Measurements from ENCODE around the gene BRD4.

BRD4 gene

DNA sequence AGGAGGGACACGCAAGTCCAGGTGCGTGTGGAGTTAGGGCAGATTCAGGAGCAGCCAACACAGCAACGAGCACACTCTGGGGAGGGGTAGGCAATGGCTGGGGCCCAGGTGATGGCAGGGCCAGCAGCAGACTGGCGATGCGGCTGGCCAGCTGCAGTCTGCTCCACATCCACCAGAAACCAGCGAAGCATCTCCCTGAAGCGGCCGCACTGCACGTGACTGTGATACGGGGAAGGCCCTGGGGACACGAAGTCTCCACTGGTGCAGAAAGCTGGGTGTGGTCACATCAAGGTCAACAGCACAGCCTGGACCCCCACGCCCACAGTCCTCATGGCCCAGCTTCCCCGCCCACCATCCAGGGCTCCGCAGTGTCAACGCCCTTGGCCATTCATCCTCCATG, 78.8 kb downstream of the BRD4 start:
- Histone ChIP-seq H3K9me3 (ENCODE audit: control insufficient read depth, low read length) (no peaks in the 10 kb centered on the region), H3K36me3 (ENCODE audit: control insufficient read depth, insufficient read depth, low read length) (peaks cover 83% of the 10 kb centered on the region), H3K27ac (ENCODE audit: low read depth, low read length, severe bottlenecking) (no peak overlapping the region), H3K4me1 (ENCODE audit: control insufficient read depth, insufficient read depth, low read length, poor library complexity, severe bottlenecking) (peaks cover 33% of the 10 kb centered on the region), H3K4me3 (ENCODE audit: extremely low read depth, insufficient read depth, low read length, poor library complexity, severe bottlenecking) (no peak overlapping the region)
- WGBS, 2 experiments (ENCODE audit: insufficient coverage in 2 of 2) = 96 to 97% methylated on average over 10 to 14 of the region's 15 CpGs

GRCh38 chr19:15253061-15253460, 79.3 kb downstream of the BRD4 start:
- H3K9me3 ChIP-seq (ENCODE audit: control insufficient read depth, low read length) = no peaks in the 10 kb centered on the region
- H3K36me3 ChIP-seq (ENCODE audit: control insufficient read depth, insufficient read depth, low read length) = peaks cover 83% of the 10 kb centered on the region
- WGBS, 2 experiments (ENCODE audit: insufficient coverage in 2 of 2) = 93 to 100% methylated on average over 3 of the region's 7 CpGs
- H3K4me3 ChIP-seq (ENCODE audit: extremely low read depth, insufficient read depth, low read length, poor library complexity, severe bottlenecking) = no peak overlapping the region
- peak overlapping the region; percentile 23 for H3K27ac ChIP-seq (ENCODE audit: low read depth, low read length, severe bottlenecking)
- H3K4me1 ChIP-seq (ENCODE audit: control insufficient read depth, insufficient read depth, low read length, poor library complexity, severe bottlenecking) = peaks cover 36% of the 10 kb centered on the region

GRCh38 chr19:15252398-15253018, 79.8 kb downstream of the BRD4 start:
- Histone ChIP-seq H3K4me1 (ENCODE audit: control insufficient read depth, insufficient read depth, low read length, poor library complexity, severe bottlenecking) (peaks cover 36% of the 10 kb centered on the region), H3K27ac (ENCODE audit: low read depth, low read length, severe bottlenecking) (peak overlapping the region; percentile 86), H3K9me3 (ENCODE audit: control insufficient read depth, low read length) (no peaks in the 10 kb centered on the region), H3K36me3 (ENCODE audit: control insufficient read depth, insufficient read depth, low read length) (peaks cover 83% of the 10 kb centered on the region), H3K4me3 (ENCODE audit: extremely low read depth, insufficient read depth, low read length, poor library complexity, severe bottlenecking) (no peak overlapping the region)
- 87 to 89% methylated on average over 5 to 7 of the region's 9 CpGs for WGBS, 2 experiments (ENCODE audit: insufficient coverage in 2 of 2)

GRCh38 chr19:15251749-15252397, 80.5 kb downstream of the BRD4 start:
- Histone ChIP-seq H3K36me3 (ENCODE audit: control insufficient read depth, insufficient read depth, low read length) (peaks cover 83% of the 10 kb centered on the region), H3K27ac (ENCODE audit: low read depth, low read length, severe bottlenecking) (peak overlapping the region; percentile 86), H3K4me1 (ENCODE audit: control insufficient read depth, insufficient read depth, low read length, poor library complexity, severe bottlenecking) (peaks cover 36% of the 10 kb centered on the region), H3K9me3 (ENCODE audit: control insufficient read depth, low read length) (no peaks in the 10 kb centered on the region), H3K4me3 (ENCODE audit: extremely low read depth, insufficient read depth, low read length, poor library complexity, severe bottlenecking) (no peak overlapping the region)
- WGBS, 2 experiments (ENCODE audit: insufficient coverage in 2 of 2) = 62 to 68% methylated on average over 5 to 11 of the region's 14 CpGs

DNA sequence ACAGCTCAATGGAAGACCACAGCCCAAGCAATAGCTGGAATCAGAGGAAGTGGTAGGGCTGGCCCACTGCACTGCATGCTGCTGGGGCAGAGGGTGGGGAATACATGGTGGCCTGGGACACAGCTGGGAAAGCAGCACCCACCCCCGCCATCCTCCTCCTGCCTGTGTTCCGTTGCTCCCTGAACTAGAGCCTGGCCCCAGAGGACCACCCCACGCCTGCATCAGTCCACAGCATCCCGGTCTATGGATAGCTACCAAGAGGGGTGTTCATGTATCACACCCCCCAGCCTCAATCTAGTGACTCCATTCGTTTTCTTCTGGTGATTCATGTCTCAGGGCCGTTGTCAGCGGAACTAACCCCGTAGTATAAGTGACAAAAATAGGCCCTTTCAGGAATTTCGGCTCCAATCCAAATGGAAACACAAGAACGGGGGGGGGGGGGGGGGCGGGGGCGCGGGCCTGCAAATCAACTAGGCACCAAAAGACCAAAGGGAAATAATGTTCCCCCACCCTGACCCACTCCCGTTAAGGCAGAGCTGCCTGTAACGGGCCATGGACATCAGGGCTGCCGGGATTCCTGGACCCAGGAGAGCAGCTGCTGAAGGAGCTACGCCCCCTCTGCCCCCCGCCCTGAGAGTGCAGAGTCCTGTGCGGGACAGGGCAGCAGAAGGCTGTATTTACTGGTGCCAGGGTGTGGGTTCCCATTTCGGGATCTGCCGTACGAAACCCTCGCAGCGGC, 81.2 kb downstream of the BRD4 start:
- H3K9me3 ChIP-seq (ENCODE audit: control insufficient read depth, low read length) = no peaks in the 10 kb centered on the region

DNA sequence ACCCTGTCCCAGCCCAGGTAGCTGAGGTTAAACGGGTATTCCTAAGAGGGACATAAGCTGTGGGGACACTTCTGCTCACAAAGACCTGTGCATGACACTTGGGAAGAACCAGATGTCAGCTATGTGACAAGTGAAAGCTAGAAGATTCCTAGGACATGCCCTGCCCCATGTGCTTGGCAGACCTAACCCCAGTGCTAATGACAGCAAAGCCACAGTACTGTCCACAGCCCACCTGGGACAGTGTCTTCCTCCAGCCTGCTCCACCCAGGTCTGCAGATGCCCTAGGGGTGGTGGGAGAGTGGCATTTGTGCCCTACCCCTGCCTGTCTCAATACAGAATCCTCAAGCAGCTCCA, 81.7 kb downstream of the BRD4 start:
- H3K36me3 ChIP-seq (ENCODE audit: control insufficient read depth, insufficient read depth, low read length) = peaks cover 83% of the 10 kb centered on the region
- peak overlapping the region; percentile 51 for H3K27ac ChIP-seq (ENCODE audit: low read depth, low read length, severe bottlenecking)
- WGBS, 2 experiments (ENCODE audit: insufficient coverage in 2 of 2) = 88% methylated on average over 1 of the region's 1 CpG; no CpG with 5 or more reads in 1 of the 2 experiments
- no peaks in the 10 kb centered on the region for H3K9me3 ChIP-seq (ENCODE audit: control insufficient read depth, low read length)
- peaks cover 36% of the 10 kb centered on the region for H3K4me1 ChIP-seq (ENCODE audit: control insufficient read depth, insufficient read depth, low read length, poor library complexity, severe bottlenecking)
- no peak overlapping the region for H3K4me3 ChIP-seq (ENCODE audit: extremely low read depth, insufficient read depth, low read length, poor library complexity, severe bottlenecking)

More for the DNA sequence above, 81.2 kb downstream of the BRD4 start:
- peaks cover 83% of the 10 kb centered on the region for H3K36me3 ChIP-seq (ENCODE audit: control insufficient read depth, insufficient read depth, low read length)
- H3K4me1 ChIP-seq (ENCODE audit: control insufficient read depth, insufficient read depth, low read length, poor library complexity, severe bottlenecking) = peaks cover 36% of the 10 kb centered on the region
- no peak overlapping the region for H3K4me3 ChIP-seq (ENCODE audit: extremely low read depth, insufficient read depth, low read length, poor library complexity, severe bottlenecking)
- H3K27ac ChIP-seq (ENCODE audit: low read depth, low read length, severe bottlenecking) = peak overlapping the region; percentile 86
- 81 to 86% methylated on average over 11 to 16 of the region's 24 CpGs for WGBS, 2 experiments (ENCODE audit: insufficient coverage in 2 of 2)

- H3K36me3 ChIP-seq (ENCODE audit: control insufficient read depth, insufficient read depth, low read length) = peaks cover 83% of the 10 kb centered on the region
- peaks cover 36% of the 10 kb centered on the region for H3K4me1 ChIP-seq (ENCODE audit: control insufficient read depth, insufficient read depth, low read length, poor library complexity, severe bottlenecking)
- 92 to 96% methylated on average over 10 to 13 of the region's 15 CpGs for WGBS, 2 experiments (ENCODE audit: insufficient coverage in 2 of 2)
- peak overlapping the region; percentile 51 for H3K27ac ChIP-seq (ENCODE audit: low read depth, low read length, severe bottlenecking)
- H3K9me3 ChIP-seq (ENCODE audit: control insufficient read depth, low read length) = no peaks in the 10 kb centered on the region
- no peak overlapping the region for H3K4me3 ChIP-seq (ENCODE audit: extremely low read depth, insufficient read depth, low read length, poor library complexity, severe bottlenecking)
Measured at GRCh38 chr19:15249972-15250639, 82.2 kb downstream of the BRD4 start.

DNA sequence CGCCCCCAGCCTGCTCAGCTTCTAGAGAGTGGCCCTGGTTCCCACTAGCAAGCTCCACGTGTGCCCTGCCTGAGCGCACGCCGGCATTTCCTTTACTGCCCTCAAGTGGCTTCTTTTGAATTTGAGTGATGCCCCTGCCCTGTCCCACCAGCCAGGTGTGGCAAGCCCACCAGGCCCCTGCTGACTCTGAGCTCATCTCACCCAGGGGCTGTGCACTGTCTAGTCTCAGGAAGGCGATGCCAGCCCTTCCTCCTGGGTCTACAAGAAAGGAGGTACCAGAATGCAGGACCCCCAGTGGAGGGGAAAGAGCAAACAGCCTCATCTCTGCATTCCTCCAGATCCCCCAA, 82.8 kb downstream of the BRD4 start:
- H3K27ac ChIP-seq (ENCODE audit: low read depth, low read length, severe bottlenecking) = peak overlapping the region; percentile 51
- no peak overlapping the region for H3K4me3 ChIP-seq (ENCODE audit: extremely low read depth, insufficient read depth, low read length, poor library complexity, severe bottlenecking)
- H3K9me3 ChIP-seq (ENCODE audit: control insufficient read depth, low read length) = no peaks in the 10 kb centered on the region
- H3K36me3 ChIP-seq (ENCODE audit: control insufficient read depth, insufficient read depth, low read length) = peaks cover 83% of the 10 kb centered on the region
- WGBS, 2 experiments (ENCODE audit: insufficient coverage in 2 of 2) = 95 to 96% methylated on average over 5 to 6 of the region's 6 CpGs
- H3K4me1 ChIP-seq (ENCODE audit: control insufficient read depth, insufficient read depth, low read length, poor library complexity, severe bottlenecking) = peaks cover 36% of the 10 kb centered on the region

DNA sequence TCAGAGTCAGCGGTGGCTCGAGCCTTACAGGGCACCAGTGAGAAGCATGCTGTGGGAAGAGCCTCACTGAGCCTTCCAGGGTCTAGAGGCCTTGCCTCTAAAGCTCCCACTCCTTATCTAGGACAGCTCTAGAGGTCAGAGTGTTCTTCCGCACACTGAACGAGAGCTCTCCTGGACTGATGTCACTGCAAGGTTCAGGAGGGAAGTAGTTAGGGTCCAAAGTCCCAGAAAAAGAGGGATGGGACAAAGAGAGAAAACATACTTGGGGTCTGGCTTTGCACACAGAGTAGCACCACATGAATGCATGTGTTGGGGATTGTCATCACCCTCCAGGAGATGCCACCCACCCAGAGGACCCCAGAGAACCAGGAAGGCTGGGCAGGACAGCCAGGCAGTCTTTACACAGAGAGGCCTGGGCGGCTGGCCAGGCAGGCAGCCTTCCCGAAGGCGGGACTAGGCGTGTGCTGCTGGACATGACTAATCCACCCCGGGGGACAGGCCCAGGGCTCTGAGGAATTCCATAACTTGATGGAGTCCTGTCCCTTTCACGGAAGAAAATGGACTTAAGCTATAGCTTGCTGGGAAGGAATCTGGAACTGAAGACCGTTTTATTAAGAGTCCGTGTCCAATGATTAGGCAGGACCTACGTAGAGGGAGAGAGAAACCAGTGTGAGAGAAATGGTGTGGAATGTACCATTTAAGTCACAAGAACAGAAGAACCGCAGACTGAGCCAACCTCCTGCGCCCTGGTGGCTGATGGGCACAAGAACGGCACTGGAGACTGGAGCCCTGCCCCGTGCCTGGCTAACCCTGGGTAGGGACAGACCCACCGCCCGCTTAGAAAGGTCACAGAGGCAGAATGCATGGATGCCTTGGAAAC, 83.5 kb downstream of the BRD4 start:
- Histone ChIP-seq H3K36me3 (ENCODE audit: control insufficient read depth, insufficient read depth, low read length) (peaks cover 81% of the 10 kb centered on the region), H3K4me3 (ENCODE audit: extremely low read depth, insufficient read depth, low read length, poor library complexity, severe bottlenecking) (no peak overlapping the region), H3K27ac (ENCODE audit: low read depth, low read length, severe bottlenecking) (peak overlapping the region; percentile 51), H3K4me1 (ENCODE audit: control insufficient read depth, insufficient read depth, low read length, poor library complexity, severe bottlenecking) (peaks cover 36% of the 10 kb centered on the region), H3K9me3 (ENCODE audit: control insufficient read depth, low read length) (no peaks in the 10 kb centered on the region)
- 91% methylated on average over 16 to 19 of the region's 19 CpGs for WGBS, 2 experiments (ENCODE audit: insufficient coverage in 2 of 2)

GRCh38 chr19:15248106-15248505, 84.2 kb downstream of the BRD4 start:
- 97% methylated on average over 3 to 4 of the region's 5 CpGs for WGBS, 2 experiments (ENCODE audit: insufficient coverage in 2 of 2)
- no peak overlapping the region for H3K27ac ChIP-seq (ENCODE audit: low read depth, low read length, severe bottlenecking)
- peaks cover 79% of the 10 kb centered on the region for H3K36me3 ChIP-seq (ENCODE audit: control insufficient read depth, insufficient read depth, low read length)
- H3K4me1 ChIP-seq (ENCODE audit: control insufficient read depth, insufficient read depth, low read length, poor library complexity, severe bottlenecking) = peaks cover 36% of the 10 kb centered on the region
- H3K9me3 ChIP-seq (ENCODE audit: control insufficient read depth, low read length) = no peaks in the 10 kb centered on the region
- no peak overlapping the region for H3K4me3 ChIP-seq (ENCODE audit: extremely low read depth, insufficient read depth, low read length, poor library complexity, severe bottlenecking)
